Left lung (tissue), 10 donors: ENCODE data around the gene MARVELD3. TPM values are rescaled to one million over a fixed set of nuclear protein-coding genes. Genes with fewer than 3 reads are reported as not detected.
A peak's percentile ranks its signal among the peaks of the same experiment; 100 is the strongest.
"Not testable (repeated sequence)": the region's sequence is repeated elsewhere in the genome, so short reads cannot be mapped to it uniquely, and the experiment has no call there.

Source experiments
- ATAC-seq: fragments of 200-7000 bp; cut with Tn5 transposase; one replicate; pipeline ENCODE4 v1.9.1; 2020; ENCODE audit warnings: moderate library complexity
- DNase-seq, 4 donors: peaks; one replicate each; pipeline ENCODE4 v3.0.0-alpha.2; 2013 to 2020
- H3K27ac ChIP-seq, 2 donors: fragments of 200-600 bp; sonication (generic) in 1 of 2; one replicate each; pipeline versions ENCODE4 v1.5.0 to v1.8.0; 2020 to 2021
- H3K27me3 ChIP-seq, 2 donors: fragments of 200-600 bp; sonication (generic) in 1 of 2; one replicate each; pipeline versions ENCODE4 v1.5.0 to v1.8.0; 2020 to 2021
- H3K36me3 ChIP-seq, 2 donors: fragments of 200-600 bp; sonication (generic) in 1 of 2; one replicate each; pipeline versions ENCODE4 v1.5.0 to v1.8.0; 2020 to 2021
- H3K4me1 ChIP-seq, 2 donors: fragments of 200-600 bp; one replicate each; pipeline ENCODE4 v1.8.0; 2021
- H3K4me3 ChIP-seq, 2 donors: fragments of 200-600 bp; sonication (generic) in 1 of 2; one replicate each; pipeline versions ENCODE4 v1.5.0 to v1.8.0; 2020 to 2021; ENCODE audit warnings: mild to moderate bottlenecking in 1 of 2
- H3K9me3 ChIP-seq, 2 donors: fragments of 200-600 bp; sonication (generic) in 1 of 2; one replicate each; pipeline versions ENCODE4 v1.5.0 to v1.8.0; 2020 to 2021
- intact Hi-C, 2 donors: fragments of 100-400 bp; cut with DNase I; formaldehyde crosslinking; loops; one replicate each; pipeline versions ENCODE4 v1.11.2 to v1.14.2; 2022
- polyA plus RNA-seq, 6 donors: library from polyadenylated mRNA; unstranded; fragments of 120-200 nt; gene quantifications; one replicate each; pipeline ENCODE4 v1.2.1, GENCODE V29; 2013; ENCODE audit not compliant: insufficient read length in 6 of 6
- total RNA-seq, 2 donors: library from RNA; stranded (reverse); fragmentation: NEBNext Ultra II Directional; extraction: Animal tissue kit (Norgen Biotek cat#: 25700); gene quantifications; one replicate each; pipeline ENCODE4 v1.2.1, GENCODE V29; 2021
- TF ChIP-seq, protein P1 (sequence below), 2 donors: fragments of 200-600 bp; sonication (generic) in 1 of 2; IDR thresholded peaks; one replicate each; pipeline versions ENCODE4 v1.5.0 to v1.8.0; 2021; ENCODE audit warnings: antibody characterized with exemption in 2 of 2
- donor health status: DM: no; HTN: yes; CAD: no.
- donor health status: DM: no; HTN: no; CAD: no.

MARVELD3 gene
- total and polyA plus RNA-seq, 8 donors, result 7.5 to 12.0 (median 7.9) TPM

DNA sequence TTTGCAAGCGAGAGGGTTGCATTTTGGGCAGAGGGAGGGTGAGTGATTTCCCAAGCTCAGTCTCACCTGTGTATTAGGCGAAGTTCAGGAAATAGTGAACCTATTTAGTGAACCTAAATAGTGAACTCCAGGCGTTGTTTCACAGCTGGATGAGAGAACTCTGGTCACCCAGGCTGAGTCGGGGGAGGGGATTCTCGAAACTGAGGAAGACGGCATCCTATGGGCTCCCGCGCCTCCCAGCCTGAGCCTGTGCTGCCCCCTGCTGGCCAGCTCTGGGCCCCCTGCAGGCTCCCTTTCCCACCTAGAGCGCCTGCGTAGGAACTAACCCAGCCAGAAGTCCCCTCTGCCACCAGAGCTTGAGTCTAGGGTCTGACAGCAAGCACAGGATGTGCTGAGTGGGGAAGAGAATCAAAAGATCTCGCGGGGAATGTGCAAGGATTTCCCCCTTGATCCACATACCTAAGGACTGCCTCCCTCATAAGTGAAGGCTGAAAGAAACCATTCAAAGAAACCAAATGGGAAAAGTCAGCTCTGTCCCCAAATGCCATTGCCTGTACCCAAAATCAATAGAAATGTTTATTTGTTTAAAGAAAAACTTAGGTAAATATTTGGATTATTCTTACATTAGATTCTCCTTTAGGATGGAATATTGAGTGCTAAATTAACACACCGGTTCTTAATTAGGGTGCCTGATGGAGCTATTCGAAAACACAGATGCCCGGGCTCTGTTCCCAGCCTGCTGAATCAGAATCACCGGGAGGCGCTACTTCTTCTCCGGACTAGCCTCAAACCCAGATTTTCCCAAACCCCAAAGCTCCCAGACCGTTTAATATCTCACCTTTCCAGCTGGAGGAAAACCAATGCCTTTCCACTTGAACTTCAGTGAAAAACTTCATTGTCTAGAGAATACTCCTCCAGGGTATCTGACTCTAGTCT lies 14.8 kb upstream of the MARVELD3 start:
- Histone ChIP-seq H3K4me3 (no peak overlapping the region), H3K4me1 (no peaks in the 10 kb centered on the region), H3K36me3 (no peaks in the 10 kb centered on the region), H3K27ac (no peak overlapping the region), H3K27me3 (peaks cover 0 to 22% of the 10 kb centered on the region in 2 donors), H3K9me3 (no peaks in the 10 kb centered on the region)
- ATAC-seq (peak; percentile 99), DNase-seq (peak; percentile 34 to 92 (median 66))
- TF ChIP-seq, protein P1, sequence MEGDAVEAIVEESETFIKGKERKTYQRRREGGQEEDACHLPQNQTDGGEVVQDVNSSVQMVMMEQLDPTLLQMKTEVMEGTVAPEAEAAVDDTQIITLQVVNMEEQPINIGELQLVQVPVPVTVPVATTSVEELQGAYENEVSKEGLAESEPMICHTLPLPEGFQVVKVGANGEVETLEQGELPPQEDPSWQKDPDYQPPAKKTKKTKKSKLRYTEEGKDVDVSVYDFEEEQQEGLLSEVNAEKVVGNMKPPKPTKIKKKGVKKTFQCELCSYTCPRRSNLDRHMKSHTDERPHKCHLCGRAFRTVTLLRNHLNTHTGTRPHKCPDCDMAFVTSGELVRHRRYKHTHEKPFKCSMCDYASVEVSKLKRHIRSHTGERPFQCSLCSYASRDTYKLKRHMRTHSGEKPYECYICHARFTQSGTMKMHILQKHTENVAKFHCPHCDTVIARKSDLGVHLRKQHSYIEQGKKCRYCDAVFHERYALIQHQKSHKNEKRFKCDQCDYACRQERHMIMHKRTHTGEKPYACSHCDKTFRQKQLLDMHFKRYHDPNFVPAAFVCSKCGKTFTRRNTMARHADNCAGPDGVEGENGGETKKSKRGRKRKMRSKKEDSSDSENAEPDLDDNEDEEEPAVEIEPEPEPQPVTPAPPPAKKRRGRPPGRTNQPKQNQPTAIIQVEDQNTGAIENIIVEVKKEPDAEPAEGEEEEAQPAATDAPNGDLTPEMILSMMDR (IDR thresholded peaks at IDR 0.05), result peak; percentile 89 to 93
- intact Hi-C loops, result loop anchor here in 1 of 2 donors (10.0 kb wide), 1 partner anchor 196 kb away; no protein-coding TSS in a partner anchor

DNA sequence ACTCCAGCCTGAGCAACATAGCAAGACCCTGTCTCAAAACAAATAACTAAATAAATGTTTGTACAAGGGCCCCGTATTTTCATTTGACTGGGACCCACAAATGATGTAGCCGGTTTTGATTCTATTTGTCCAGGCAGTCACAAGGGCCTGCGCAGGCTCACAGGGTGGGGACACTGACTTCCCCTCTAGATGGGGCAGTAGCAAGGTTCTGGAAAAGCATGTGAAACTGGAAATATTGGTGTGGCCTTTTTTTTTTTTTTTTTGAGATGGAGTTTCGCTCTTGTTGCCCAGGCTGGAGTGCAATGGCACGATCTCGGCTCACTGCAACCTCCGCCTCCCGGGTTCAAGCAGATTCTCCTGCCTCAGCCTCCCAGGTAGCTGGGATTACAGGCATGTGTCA lies 11.0 kb upstream of the MARVELD3 start:
- intact Hi-C loops, result loop anchor here in 1 of 2 donors (10.0 kb wide), 1 partner anchor 200 kb away; no protein-coding TSS in a partner anchor
- H3K27me3 ChIP-seq, result peaks cover 0 to 38% of the 10 kb centered on the region in 2 donors
- ATAC-seq, result not testable (repeated sequence)

DNA sequence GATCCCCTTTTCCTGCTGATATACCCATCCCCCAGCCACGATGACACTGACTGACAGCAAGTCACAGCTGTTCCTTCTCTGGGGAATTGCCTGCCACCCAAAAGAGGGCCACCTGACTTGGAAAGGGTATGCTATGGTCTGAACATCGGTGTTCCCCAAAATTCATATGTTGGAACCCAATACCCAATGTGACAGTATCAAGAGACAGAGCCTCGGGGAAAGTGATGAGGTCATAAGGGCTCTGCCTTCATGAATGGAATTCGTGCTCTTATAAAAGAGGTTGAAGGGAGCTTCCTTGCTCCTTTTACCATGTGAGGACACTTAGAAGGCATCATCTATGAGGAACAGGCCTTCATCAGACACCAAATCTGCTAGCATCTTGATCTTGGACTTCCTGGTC lies 7.6 kb upstream of the MARVELD3 start:
- DNase-seq (no peak), ATAC-seq (no peak)
- H3K4me1 ChIP-seq, result no peaks in the 10 kb centered on the region
- peaks cover 0 to 17% of the 10 kb centered on the region in 2 donors for H3K27me3 ChIP-seq
- H3K27ac ChIP-seq, result no peak overlapping the region
- intact Hi-C loops, result loop anchor here in 1 of 2 donors (10.0 kb wide), 1 partner anchor 204 kb away; no protein-coding TSS in a partner anchor
- no peak overlapping the region for H3K4me3 ChIP-seq
- H3K9me3 ChIP-seq, result no peaks in the 10 kb centered on the region
- TF ChIP-seq, protein P1 (IDR thresholded peaks at IDR 0.05), result no peak
- H3K36me3 ChIP-seq, result no peaks in the 10 kb centered on the region

More for the DNA sequence above, 11.0 kb upstream of the MARVELD3 start:
- not testable (repeated sequence) for H3K36me3 ChIP-seq, H3K4me3 ChIP-seq, H3K4me1 ChIP-seq, H3K9me3 ChIP-seq, H3K27ac ChIP-seq, DNase-seq

DNA sequence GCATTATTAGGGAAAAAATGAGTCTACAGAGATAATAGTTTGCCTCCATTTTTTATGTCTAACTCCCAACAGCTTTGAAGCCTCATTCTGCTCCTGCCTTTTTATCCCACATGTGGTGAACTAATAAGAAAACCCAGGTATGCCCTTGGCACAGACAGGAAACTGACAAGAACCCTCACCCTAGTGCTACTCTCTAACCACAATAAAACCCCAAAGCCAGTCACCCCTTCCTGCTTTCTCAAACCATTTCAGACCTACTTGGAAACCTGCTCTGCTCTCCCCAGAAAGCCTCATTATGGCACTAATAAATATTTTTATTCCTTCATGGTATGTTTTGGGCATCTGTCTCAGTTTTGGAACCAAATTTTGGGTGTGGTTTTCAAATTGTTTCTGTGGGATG lies 3.9 kb upstream of the MARVELD3 start:
- Histone ChIP-seq H3K9me3 (no peaks in the 10 kb centered on the region), H3K27me3 (peaks cover 15 to 43% of the 10 kb centered on the region in 2 donors), H3K36me3 (no peaks in the 10 kb centered on the region), H3K27ac (no peak overlapping the region), H3K4me1 (peaks cover 8 to 13% of the 10 kb centered on the region in 2 donors), H3K4me3 (no peak overlapping the region)
- DNase-seq, result no peak
- ATAC-seq, result no peak
- intact Hi-C loops, result no loop called here
- TF ChIP-seq, protein P1 (IDR thresholded peaks at IDR 0.05), result no peak

DNA sequence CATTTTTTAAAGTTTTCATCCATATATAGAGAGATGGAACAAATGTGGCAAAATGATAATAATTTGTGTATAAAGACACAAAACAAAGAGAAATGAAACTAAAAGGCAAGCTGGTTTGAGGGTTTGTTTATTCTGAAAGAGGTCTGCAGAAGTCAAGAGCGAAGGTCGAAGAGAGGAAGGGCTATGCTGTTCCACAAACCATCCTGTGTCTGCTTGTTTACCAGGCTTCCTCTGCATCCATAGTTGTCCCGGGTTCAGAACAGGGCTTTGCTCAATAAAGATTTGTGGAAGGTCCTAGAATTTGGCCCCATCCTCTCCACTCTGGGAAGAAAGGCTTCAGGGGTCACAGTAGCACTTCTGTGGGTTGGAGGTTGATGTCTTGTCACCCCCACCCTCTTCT lies 2.4 kb upstream of the MARVELD3 start:
- TF ChIP-seq, protein P1 (IDR thresholded peaks at IDR 0.05), result no peak
- Histone ChIP-seq H3K9me3 (no peaks in the 10 kb centered on the region), H3K36me3 (no peaks in the 10 kb centered on the region), H3K4me3 (no peak overlapping the region), H3K4me1 (peaks cover 8 to 13% of the 10 kb centered on the region in 2 donors), H3K27ac (no peak overlapping the region), H3K27me3 (peaks cover 18 to 54% of the 10 kb centered on the region in 2 donors)
- intact Hi-C loops, result no loop called here
- DNase-seq (no peak), ATAC-seq (no peak)
